ENCODE measurements around the gene RESF1.

The RESF1 gene

DNA sequence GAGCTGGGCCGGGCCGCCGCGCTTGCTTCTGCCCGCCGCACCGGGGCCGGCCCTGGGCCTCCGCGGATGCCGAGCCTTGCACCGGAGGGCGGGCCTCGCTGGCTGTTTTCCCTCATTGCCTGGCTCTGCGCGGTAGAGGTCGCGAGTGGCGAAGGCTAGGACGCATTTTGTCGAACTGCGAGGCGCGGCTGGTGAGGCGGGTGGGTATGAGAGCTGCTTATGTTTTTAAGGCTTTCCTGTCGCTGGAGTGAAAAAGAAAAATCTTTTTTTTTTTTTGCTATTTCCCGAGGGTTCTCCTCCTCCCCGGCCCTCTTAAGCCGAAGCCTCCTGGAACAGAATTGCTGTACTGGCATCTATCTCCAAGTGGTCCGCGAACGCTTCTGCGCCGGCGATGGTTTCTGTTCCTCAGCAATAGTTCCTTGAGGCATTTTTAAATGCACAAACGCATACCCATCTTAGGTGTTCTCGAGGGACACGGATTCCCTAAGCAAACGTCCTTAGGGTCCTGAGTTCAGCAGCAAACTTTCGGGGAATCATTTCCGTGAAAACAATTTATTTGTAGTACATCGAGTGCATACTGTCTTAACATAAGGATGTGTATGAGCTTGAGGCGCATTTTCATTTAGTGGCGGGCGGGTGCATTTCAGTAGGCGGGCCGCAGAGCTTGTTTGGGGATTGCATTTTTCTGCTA is 631 bp downstream of the RESF1 start:
- DNase-seq = peak; percentile 78

DNA sequence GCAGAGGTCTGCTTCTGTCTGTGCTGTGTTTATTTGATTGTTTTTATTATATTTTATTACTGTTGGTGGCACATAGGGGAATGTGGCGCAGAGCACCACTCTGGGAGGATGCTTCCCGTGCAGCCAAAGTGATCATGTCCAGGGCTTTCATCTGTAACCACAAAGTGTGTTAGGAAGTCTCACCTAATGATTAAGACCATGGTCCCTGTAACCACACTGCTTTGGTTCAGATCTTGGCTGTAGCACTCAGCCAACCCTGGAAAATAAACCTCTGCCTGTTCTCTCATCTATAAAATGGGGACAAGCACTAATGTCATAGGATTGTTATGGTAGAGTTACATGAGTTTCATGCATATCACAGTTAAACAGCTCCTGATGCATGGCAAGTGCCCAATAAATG is 1.9 kb downstream of the RESF1 start:
- DNase-seq = peak; percentile 26

DNA sequence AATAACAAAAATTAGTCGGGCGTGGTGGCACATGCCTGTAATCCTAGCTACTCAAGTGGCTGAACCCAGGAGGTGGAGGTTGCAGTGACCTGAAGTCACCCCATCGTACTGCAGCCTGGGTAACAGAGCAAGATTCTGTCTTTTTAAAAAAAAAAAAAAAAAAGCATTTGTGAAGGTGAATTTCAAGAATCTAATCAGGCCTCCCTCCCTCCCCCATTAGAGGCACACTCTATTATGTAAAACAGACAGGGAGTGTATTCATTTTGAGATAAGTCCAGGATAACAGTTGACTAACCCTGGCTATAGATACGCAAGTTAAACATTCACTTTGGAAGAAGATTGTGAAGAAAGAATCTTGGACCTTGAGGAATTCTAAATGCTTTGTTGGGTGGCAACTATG is 2.9 kb downstream of the RESF1 start:
- DNase-seq = no peak

DNA sequence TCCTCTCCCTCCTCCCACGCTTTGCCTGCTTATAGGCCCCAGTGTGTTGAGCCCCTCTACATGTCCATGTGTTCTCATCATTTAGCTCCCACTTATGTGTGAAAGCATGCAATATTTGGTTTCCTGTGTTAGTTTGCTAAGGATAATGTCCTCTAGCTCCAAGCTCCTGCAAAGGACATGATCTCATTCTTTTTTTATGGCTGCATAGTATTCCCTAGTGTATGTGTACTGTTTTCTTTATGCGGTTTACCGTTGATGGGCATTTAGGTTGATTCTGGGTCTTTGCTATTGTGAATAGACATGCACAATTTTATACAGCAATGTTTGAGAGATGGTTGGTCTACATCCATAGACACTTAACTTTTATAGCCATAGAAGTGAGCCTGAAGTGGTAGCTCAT is 5.1 kb downstream of the RESF1 start:
- no peak for DNase-seq

DNA sequence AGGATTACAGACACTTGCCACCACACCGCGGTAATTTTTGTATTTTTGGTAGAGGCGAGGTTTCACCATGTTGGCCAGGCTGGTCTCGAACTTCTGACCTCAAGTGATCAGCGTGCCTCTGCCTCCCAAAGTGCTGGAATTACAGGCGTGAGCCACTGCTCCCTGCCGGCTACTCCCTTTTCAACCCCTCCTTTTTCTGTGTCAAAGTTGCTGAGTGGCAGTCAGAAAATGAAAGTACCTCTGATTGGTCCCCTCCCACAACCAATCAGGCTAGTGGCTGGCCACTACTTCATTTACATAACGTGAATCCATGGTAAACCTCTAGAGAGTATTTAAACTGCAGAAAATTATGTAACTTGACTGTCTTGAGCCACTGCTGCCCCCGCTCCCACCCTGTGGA is 5.9 kb downstream of the RESF1 start:
- DNase-seq = no peak

DNA sequence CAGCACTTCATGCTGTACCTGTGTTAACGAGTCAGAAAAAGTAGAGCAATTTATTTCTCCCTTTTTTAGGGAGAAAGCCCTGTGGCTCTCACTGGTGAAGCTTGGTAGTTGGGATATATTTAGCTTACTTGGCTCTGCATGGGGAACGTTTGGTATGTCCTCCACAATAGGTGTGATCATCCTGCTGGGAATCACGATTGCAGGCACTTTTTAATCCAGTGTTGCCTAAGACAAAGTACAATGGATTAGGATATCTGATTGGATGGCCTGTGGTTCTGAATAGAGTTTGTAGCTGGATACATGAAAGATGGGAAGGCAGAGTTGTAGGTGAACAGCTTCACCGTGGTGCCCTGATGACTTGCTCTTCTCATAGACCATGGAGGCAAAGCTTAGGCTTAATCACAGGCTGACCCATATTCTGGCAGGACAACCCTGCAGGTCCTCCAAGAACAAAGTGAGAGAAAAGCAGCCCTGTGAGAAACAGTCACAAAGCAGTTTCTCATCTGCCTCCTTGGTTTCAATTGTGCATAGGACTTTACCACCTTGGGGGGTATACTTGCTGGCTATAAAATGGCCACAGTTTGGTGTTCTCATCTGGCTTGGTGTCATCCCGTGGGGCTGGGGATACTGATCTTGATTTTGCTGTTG is 7.5 kb downstream of the RESF1 start:
- no peak for DNase-seq

DNA sequence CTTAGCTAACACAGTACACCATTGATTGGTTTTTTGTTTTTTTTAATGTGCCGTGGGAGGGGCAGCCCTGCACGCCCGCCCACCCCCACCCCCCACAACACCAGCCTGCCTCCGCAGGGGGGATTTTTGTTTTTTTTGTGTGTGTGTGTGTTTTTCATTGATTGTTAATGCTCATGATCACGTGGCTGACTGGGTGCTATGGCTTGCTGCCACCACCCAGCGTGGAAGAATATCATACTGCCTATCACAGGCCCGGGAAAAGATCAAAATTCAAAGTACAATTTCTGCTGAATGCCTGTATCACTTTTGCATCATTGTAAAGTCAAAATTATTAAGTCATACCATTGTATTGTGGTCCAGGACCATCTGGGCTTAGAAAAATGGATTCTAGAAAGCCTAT is 8.3 kb downstream of the RESF1 start:
- no peak for DNase-seq

DNA sequence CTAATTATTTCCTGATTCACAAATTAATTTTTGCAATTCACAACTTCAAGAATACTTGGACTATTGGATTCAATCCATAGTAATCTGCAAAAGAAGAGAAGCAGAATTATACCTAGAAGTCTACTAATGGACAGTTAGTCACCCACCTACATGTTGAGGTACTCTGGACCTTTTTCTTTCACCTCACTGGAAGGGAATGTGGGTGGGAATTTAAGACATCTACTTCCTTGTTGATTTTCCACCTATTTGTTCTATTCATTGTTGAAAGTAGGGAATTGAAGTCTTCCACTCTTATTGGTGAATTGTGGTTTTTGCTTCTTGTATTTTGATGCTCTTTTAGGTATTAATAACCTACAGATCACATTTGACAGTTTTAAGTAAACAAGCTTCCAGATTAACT is 11.0 kb downstream of the RESF1 start:
- DNase-seq = no peak

DNA sequence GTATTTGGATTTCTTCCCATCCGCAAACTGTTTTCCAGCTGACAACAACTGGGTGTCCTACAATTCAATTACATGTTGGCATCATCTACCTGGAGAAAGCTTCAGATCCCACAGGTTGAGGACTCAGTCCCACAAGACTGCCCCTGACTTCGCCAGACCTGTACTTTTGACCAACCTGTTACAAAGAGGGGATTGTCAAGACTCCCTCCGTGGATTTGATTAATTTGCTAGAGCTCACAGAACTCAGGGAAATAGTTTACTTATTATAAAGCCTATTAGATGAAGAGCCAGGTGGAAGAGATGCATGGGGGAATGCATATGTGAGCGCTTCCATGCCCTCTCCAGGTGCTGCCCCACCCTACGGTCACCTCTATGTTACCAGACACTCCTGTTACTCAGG is 14.6 kb downstream of the RESF1 start:
- no peak for DNase-seq

DNA sequence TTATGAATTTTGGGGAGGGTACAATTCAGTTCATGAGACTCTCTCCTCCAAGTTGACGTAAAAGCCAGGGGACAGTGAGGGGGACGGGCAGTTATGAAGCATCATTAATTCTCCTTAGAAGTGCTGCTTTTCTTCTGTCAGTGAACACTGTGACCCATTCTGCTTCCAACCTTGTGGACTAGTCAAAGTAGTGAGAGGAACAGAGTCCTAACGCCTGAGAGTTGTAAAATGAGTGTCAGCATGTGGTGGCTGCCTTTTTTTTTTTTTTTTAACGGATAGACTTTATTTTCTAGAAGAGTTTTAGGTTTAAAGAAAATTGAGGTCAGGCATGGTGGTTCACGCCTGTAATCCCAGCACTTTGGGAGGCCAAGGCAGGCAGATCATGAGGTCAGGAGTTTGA is 15.5 kb downstream of the RESF1 start:
- no peak for DNase-seq

DNA sequence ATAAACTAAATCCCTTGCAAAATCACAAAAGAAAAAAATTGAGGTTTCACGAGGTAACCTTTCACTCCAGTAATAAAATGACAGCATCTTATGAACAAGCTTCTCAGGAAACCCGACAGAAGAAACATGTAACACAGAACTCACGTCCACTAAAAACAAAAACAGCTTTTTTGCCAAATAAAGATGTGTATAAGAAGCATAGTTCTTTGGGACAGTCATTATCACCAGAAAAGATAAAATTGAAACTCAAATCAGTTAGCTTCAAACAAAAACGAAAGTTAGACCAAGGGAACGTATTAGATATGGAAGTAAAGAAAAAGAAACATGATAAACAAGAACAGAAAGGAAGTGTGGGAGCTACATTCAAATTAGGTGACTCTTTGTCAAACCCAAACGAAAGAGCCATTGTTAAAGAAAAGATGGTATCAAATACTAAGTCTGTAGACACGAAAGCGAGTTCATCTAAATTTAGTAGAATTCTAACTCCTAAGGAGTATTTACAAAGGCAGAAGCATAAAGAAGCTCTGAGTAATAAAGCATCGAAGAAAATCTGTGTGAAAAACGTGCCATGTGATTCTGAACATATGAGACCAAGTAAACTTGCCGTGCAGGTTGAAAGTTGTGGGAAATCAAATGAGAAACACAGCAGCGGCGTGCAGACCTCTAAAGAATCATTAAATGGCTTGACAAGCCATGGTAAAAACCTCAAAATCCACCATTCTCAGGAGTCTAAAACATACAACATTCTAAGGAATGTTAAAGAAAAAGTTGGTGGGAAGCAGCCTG is 25.8 kb downstream of the RESF1 start:
- DNase-seq = no peak

DNA sequence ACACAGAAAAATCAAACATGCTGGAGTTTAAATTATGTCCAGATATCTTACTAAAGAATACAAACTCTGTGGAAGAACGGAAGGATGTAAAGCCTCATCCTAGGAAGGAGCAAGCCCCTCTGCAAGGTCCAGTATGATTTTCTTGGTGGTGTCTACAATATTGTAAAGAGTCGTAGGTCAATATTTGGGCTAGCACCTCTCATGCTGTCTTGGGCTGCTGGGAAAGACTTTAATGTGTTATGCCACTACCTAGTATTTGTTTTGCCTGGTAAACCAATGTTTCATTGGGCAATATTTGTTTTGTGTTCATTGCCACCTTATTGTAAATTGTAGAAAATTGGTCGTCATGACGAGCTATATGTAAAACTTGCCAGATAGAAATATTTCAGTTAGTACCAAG is 26.6 kb downstream of the RESF1 start:
- no peak for DNase-seq

DNA sequence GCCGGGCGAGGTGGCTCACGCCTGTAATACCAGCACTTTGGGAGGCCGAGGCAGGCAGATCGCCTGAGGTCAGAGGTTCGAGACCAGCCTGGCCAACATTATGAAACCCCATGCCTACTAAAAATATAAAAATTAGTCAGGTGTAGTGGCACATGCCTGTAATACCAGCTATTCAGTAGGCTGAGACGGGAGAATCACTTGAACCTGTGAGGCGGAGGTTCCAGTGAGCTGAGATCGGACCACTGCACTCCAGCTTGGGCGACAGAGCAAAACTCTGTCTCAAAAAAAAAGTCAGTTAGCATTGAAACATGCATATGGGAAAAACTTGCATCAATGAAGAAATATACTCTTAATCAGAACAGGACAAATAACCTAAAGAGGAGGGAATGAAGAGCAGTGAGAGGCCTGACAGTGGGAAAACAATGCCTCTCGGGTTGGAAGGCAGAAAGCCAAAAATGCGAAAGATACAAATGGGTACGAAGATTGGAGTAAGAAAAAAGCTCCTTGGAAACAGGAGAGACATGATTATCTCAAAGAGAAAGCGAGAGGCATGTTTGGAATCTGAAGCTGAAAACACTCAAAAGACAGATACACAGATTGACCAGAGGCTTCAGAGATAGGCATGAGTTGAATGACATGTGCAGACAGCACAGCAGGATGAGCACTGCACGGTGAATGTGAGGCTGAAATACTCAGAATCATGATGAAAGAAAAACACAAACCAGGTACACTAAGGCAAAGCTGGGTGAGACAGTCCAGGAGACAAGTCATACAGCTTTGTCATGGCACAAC is 30.6 kb downstream of the RESF1 start:
- DNase-seq = no peak

DNA sequence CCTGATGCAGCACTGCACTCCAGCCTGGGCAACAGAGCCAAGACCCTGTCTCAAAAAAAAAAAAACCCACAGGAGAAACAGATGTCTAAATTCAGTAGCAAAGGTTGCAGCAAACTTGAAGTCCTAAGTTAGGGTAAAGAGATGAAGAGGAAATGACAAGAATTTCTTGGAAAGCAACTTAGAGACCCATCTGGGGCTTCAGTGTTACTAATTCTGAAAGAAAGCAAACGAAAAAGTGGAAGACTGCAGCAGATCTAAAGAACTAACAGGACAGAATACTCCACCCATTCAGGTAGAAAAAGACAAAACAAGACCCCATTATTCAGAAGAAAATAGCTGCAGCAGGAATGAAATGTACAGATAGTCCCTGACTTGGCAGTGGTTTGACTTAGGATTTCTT is 31.9 kb downstream of the RESF1 start:
- DNase-seq = no peak

DNA sequence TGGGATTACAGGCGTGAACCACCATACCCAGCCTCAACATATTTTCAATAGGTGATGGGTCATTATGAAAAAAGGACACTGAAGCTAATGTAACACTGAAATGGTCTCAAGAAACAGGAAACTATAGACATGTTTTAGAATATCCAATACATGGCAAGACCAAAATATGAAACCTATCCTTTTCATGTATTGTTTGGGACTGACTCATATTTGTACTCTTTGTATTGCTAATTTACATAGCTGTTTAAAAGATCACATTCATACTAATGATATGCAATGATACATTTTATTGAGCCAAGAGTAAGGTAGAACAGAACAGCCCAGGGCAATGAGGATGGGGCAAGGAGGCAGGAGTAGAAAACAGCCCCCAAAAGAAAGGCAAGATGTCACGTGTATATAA is 32.6 kb downstream of the RESF1 start:
- DNase-seq = no peak

DNA sequence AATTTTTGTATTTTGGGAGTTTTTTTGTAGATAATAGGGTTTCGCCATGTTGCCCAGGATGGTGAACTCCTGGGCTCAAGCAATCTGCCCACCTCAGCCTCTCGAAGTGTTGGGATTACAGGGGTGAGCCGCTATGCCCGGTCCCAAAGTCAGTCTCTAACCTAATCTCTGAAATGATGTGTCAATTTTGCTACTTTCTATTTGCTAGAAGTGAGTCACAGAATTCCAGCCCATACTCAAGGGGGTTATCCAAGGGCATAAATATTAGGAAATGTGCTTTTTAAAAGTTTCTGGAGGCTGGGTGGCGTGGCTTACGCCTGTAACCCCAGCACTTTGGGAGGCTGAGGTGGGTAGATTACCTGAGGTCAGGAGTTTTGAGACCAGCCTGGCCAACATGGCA is 40.5 kb downstream of the RESF1 start:
- no peak for DNase-seq

DNA sequence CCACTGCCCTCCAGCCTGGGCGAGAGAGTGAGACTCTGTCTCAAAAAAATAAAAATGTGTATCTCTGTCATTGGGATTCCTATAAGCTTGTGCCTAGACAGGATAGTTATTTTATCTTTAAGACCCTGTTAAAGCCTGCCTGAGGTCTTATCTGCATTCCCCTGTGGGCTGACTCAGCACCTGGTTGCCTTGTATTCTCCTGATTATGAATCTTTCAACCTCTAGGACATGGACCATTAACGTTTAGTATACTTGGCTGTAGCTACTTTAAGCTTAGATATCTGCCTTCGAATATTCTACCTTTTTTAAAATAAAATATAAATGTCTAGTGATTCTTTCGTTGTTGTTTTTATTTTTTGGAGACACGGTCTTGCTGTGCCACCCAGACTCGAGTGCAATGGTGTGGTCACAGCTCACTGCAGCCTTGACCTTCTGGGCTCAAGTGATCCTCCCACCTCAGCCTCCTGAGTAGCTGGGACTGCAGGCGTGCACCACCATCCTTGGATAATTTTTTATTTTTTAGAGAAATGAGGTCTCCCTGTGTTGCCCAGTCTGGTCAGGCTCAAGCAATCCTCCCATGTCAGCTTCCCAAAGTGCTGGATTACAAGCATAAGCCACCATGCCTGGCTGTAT is 41.3 kb downstream of the RESF1 start:
- DNase-seq = no peak

DNA sequence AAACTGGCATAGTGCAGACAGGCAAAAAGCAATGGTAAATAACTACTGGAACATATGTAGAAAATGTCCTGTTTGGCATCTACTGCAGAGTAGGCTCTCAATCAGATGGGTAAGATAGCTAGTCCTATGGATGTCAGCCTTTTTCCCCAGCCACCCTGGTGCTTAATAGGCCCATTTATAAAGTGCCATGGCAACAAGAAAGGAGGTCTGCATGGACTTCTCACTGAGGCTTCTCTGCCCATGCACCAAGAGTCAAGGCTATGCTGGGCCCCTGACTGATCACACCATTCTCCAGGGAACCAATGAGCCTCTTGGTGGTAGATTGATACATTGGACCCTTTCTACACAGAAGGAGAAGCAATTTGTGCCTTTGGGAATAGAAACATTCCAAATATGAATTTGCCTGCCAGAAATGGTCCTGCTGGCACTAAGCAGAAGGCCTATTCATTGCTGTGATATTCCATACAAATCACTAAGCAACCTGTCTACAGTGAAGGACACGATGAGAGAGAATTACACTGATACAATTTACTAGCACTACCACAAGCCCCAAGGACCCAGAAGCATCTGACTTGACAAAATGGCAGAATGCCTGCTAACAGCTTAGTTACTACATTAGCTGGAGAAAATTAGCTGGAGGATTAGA is 43.8 kb downstream of the RESF1 start:
- no peak for DNase-seq

DNA sequence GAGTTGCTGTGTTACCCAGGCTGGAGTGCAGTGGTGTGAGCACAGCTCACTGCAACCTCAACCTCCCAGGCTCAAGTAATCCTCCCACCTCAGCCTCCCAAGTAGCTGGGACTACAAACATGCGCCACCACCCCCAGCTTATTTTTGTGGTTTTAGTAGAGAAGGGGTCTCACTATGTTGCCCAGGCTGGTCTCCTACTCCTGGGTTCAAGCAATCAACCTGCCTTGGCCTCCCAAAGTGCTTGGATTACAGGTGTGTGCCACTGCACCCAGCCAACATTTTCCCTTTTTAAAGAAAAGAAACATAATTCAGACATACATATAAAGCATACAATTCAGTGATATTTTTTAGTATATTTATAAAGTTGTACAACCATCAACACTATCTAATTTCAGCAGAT is 44.4 kb downstream of the RESF1 start:
- no peak for DNase-seq

DNA sequence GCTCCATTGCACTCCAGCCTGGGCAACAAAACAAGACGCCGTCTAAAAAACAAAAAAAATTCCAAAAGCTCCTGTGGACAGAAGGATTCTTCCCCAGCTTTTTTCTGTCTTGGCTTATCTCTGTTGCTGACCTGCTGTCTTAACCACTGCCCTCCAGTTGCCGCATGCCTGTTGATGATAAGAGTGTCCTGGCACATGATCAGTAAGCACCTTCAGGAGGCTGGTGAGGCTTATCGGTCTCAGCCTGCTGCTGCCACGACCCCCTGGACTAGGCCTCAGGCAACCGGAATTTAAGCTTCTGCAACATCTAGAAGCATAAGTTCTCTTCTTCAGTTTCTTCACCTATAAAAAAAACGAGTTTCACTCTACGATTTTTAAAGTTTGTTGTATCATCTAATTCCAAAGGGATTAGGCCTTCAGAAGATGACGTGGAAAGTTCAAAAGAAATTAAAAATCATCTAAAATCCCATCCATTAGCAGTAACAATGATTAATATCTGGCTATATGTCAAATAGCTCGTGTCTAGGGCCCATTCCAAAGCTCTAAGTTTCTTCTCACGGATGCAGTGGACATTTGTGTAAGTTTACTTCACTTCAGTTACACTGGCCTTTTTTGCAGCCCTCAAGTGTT is 46.4 kb downstream of the RESF1 start:
- no peak for DNase-seq
